Body of pancreas (tissue), 4 donors: ENCODE measurements around the gene SMOC2. TPM values are rescaled to one million over a fixed set of nuclear protein-coding genes. Genes with fewer than 3 reads are reported as not detected.
A peak's percentile ranks its signal among the peaks of the same experiment; 100 is the strongest.

Source experiments
- ATAC-seq: fragments of 150-250 bp; one replicate; pipeline ENCODE4 v1.9.1; 2016
- DNase-seq, 4 donors: peaks; one replicate each; pipeline ENCODE4 v3.0.0-alpha.2; 2019
- H3K27ac ChIP-seq, 4 donors: fragments of 200-600 bp; sonication (generic); 1 replicate in 3 of 4; 2 replicates in 1 of 4; pipeline versions ENCODE4 v1.5.1 to v1.6.1; 2016 to 2019; ENCODE audit warnings: mild to moderate bottlenecking in 1 of 4, mixed read lengths in 1 of 4, moderate library complexity in 1 of 4
- H3K27me3 ChIP-seq, 2 donors: fragments of 200-600 bp; sonication (generic); one replicate each; pipeline ENCODE4 v1.6.0; 2016; ENCODE audit warnings: mild to moderate bottlenecking in 1 of 2
- H3K36me3 ChIP-seq, 2 donors: fragments of 200-600 bp; sonication (generic); replicated peaks in 1 of 2; 2 replicates each; pipeline ENCODE4 v1.5.1; 2016; ENCODE audit warnings: low read depth in 2 of 2; ENCODE audit not compliant: insufficient read depth in 1 of 2
- H3K4me1 ChIP-seq: fragments of 200-600 bp; sonication (generic); one replicate; pipeline ENCODE4 v1.6.0; 2016
- H3K4me3 ChIP-seq, 2 donors: fragments of 200-600 bp; sonication (generic); 1 replicate in 1 of 2; 2 replicates in 1 of 2; pipeline ENCODE4 v1.5.1; 2016 to 2019
- H3K9me3 ChIP-seq, 3 donors: fragments of 200-600 bp; sonication (generic); 1 replicate in 2 of 3; 2 replicates in 1 of 3; pipeline ENCODE4 v1.5.1; 2016
- CTCF ChIP-seq, 7 experiments: fragments of 450-650 bp in 4 of 7; fragments of 200-600 bp in 3 of 7; sonication (generic) in 3 of 7; IDR thresholded peaks; one replicate each; pipeline ENCODE4 v1.5.1; 2016 to 2019; ENCODE audit warnings: antibody characterized with exemption in 7 of 7
- POLR2A ChIP-seq, 3 donors: fragments of 450-650 bp; IDR thresholded peaks; one replicate each; pipeline ENCODE4 v1.6.1; 2016; ENCODE audit warnings: antibody characterized with exemption in 3 of 3, mild to moderate bottlenecking in 2 of 3
- WGBS, 2 donors: methylation state at CpG; one replicate each; pipeline ENCODE4 v1.1.5; 2017; 5-methylcytosine and 5-hydroxymethylcytosine counted together
- intact Hi-C: fragments of 100-400 bp; cut with DNase I; formaldehyde crosslinking; loops from one replicate; pipeline ENCODE4 v1.15.1; 2023
- total RNA-seq, 2 donors: library from RNA; depleted of rRNA; stranded (reverse); fragments of >200 nt; gene quantifications; one replicate each; pipeline ENCODE4 v1.1.0, GENCODE V29; 2016

Gene SMOC2
- total RNA-seq, 2 donors from 2014 or later = 22.7 to 31.4 TPM

- TF ChIP-seq POLR2A (IDR thresholded peaks at IDR 0.05) (no peak), CTCF (IDR thresholded peaks at IDR 0.05) (no peak)
- ATAC-seq (no peak), DNase-seq (no peak)
- H3K27ac ChIP-seq = no peak overlapping the region
- H3K9me3 ChIP-seq = no peaks in the 10 kb centered on the region
- H3K36me3 ChIP-seq = no peaks in the 10 kb centered on the region
- intact Hi-C loops = no loop called here
- no peaks in the 10 kb centered on the region for H3K27me3 ChIP-seq
- 33 to 45% methylated on average over 2 of the region's 2 CpGs for WGBS, 2 donors
- no peaks in the 10 kb centered on the region for H3K4me1 ChIP-seq
- no peak overlapping the region for H3K4me3 ChIP-seq
Observed at GRCh38 chr6:168708984-168709383, 268.0 kb downstream of the SMOC2 start.

GRCh38 chr6:168709390-168709789, 268.4 kb downstream of the SMOC2 start:
- DNase-seq (no peak), ATAC-seq (no peak)
- no peaks in the 10 kb centered on the region for H3K4me1 ChIP-seq
- H3K27me3 ChIP-seq = no peaks in the 10 kb centered on the region
- no peak overlapping the region for H3K27ac ChIP-seq
- intact Hi-C loops = no loop called here
- 35 to 39% methylated on average over 7 to 8 of the region's 9 CpGs for WGBS, 2 donors
- no peaks in the 10 kb centered on the region for H3K9me3 ChIP-seq
- TF ChIP-seq POLR2A (IDR thresholded peaks at IDR 0.05) (no peak), CTCF (IDR thresholded peaks at IDR 0.05) (no peak)
- no peaks in the 10 kb centered on the region for H3K36me3 ChIP-seq
- H3K4me3 ChIP-seq = no peak overlapping the region

GRCh38 chr6:168709991-168710390, 269.0 kb downstream of the SMOC2 start:
- no peaks in the 10 kb centered on the region for H3K27me3 ChIP-seq
- no peaks in the 10 kb centered on the region for H3K4me1 ChIP-seq
- H3K9me3 ChIP-seq = no peaks in the 10 kb centered on the region
- no peak for TF ChIP-seq POLR2A (IDR thresholded peaks at IDR 0.05)
- no peak for TF ChIP-seq CTCF (IDR thresholded peaks at IDR 0.05)
- WGBS, 2 donors = 75 to 78% methylated on average over 9 of the region's 9 CpGs
- H3K27ac ChIP-seq = no peak overlapping the region
- intact Hi-C loops = no loop called here
- no peak for DNase-seq
- ATAC-seq = no peak
- H3K36me3 ChIP-seq = no peaks in the 10 kb centered on the region
- no peak overlapping the region for H3K4me3 ChIP-seq

- 21 to 23% methylated on average over 5 of the region's 5 CpGs for WGBS, 2 donors
- intact Hi-C loops = no loop called here
- TF ChIP-seq CTCF (IDR thresholded peaks at IDR 0.05) (peak; percentile 12 to 45 (median 32)), POLR2A (IDR thresholded peaks at IDR 0.05) (no peak)
- H3K36me3 ChIP-seq = no peaks in the 10 kb centered on the region
- no peaks in the 10 kb centered on the region for H3K9me3 ChIP-seq
- ATAC-seq (no peak), DNase-seq (no peak)
- no peaks in the 10 kb centered on the region for H3K27me3 ChIP-seq
- H3K4me3 ChIP-seq = no peak overlapping the region
- no peak overlapping the region for H3K27ac ChIP-seq
- no peaks in the 10 kb centered on the region for H3K4me1 ChIP-seq
Observed at GRCh38 chr6:168711049-168711640, 270.2 kb downstream of the SMOC2 start.

GRCh38 chr6:168711666-168712300, 270.8 kb downstream of the SMOC2 start:
- no peak for DNase-seq
- no peak for ATAC-seq
- no peak for TF ChIP-seq CTCF (IDR thresholded peaks at IDR 0.05)
- no peak for TF ChIP-seq POLR2A (IDR thresholded peaks at IDR 0.05)
- H3K9me3 ChIP-seq = no peaks in the 10 kb centered on the region
- intact Hi-C loops = no loop called here
- no peaks in the 10 kb centered on the region for H3K36me3 ChIP-seq
- H3K27me3 ChIP-seq = no peaks in the 10 kb centered on the region
- no peak overlapping the region for H3K4me3 ChIP-seq
- H3K4me1 ChIP-seq = no peaks in the 10 kb centered on the region
- WGBS, 2 donors = 75 to 77% methylated on average over 7 to 11 of the region's 11 CpGs
- H3K27ac ChIP-seq = no peak overlapping the region
